Thymus (tissue), 11 donors: Measurements from ENCODE around the gene FAM53B. TPM values are rescaled to one million over a fixed set of nuclear protein-coding genes. Genes with fewer than 3 reads are reported as not detected.
A peak's percentile ranks its signal among the peaks of the same experiment; 100 is the strongest.
"Not testable (repeated sequence)": the region's sequence is repeated elsewhere in the genome, so short reads cannot be mapped to it uniquely, and the experiment has no call there.

Experiments
- DNase-seq, 9 donors: peaks; one replicate each; pipeline ENCODE4 v3.0.0-alpha.2; 2013; ENCODE audit warnings: low spot score in 9 of 9, low read depth in 6 of 9, missing footprints in 1 of 9
- H3K27ac ChIP-seq, 2 donors: one replicate each; pipeline ENCODE4 v1.5.1; 2013; ENCODE audit warnings: control low read depth in 1 of 2, low read depth in 1 of 2, low read length in 1 of 2, mild to moderate bottlenecking in 1 of 2, moderate library complexity in 1 of 2
- H3K27me3 ChIP-seq, 2 donors: one replicate each; pipeline ENCODE4 v1.5.1; 2013; ENCODE audit warnings: low read length in 1 of 2; ENCODE audit not compliant: control insufficient read depth in 2 of 2, insufficient read depth in 1 of 2
- H3K36me3 ChIP-seq, 2 donors: one replicate each; pipeline ENCODE4 v1.5.1; 2013; ENCODE audit warnings: low read length in 1 of 2, mild to moderate bottlenecking in 1 of 2, moderate library complexity in 1 of 2; ENCODE audit not compliant: control insufficient read depth in 2 of 2, insufficient read depth in 2 of 2
- H3K4me1 ChIP-seq, 2 donors: one replicate each; pipeline ENCODE4 v1.5.1; 2013; ENCODE audit warnings: low read length in 2 of 2; ENCODE audit not compliant: control insufficient read depth in 2 of 2, insufficient read depth in 2 of 2
- H3K4me3 ChIP-seq, 2 donors: one replicate each; pipeline ENCODE4 v1.5.1; 2013; ENCODE audit warnings: low read length in 2 of 2, control low read depth in 1 of 2, mild to moderate bottlenecking in 1 of 2
- H3K9me3 ChIP-seq, 2 donors: one replicate each; pipeline ENCODE4 v1.5.1; 2013; ENCODE audit warnings: low read length in 1 of 2, mild to moderate bottlenecking in 1 of 2; ENCODE audit not compliant: control insufficient read depth in 2 of 2, insufficient read depth in 1 of 2
- WGBS: extraction: QIAGEN DNeasy Blood & Tissue Kit; methylation state at CpG from one replicate; pipeline ENCODE4 v1.1.7; 2013; 5-methylcytosine and 5-hydroxymethylcytosine counted together
- polyA plus RNA-seq: library from polyadenylated mRNA; stranded (reverse); fragments of 200-250 nt; gene quantifications from one replicate; pipeline ENCODE4 v1.2.3, GENCODE V29; 2013
- total RNA-seq: library from RNA; stranded (reverse); fragments of 120-200 nt; gene quantifications from one replicate; pipeline ENCODE4 v1.2.4, GENCODE V29; 2013
- donor health status: healthy.

FAM53B gene
- total and polyA plus RNA-seq, 2 donors: 46.2 to 57.6 TPM

DNA sequence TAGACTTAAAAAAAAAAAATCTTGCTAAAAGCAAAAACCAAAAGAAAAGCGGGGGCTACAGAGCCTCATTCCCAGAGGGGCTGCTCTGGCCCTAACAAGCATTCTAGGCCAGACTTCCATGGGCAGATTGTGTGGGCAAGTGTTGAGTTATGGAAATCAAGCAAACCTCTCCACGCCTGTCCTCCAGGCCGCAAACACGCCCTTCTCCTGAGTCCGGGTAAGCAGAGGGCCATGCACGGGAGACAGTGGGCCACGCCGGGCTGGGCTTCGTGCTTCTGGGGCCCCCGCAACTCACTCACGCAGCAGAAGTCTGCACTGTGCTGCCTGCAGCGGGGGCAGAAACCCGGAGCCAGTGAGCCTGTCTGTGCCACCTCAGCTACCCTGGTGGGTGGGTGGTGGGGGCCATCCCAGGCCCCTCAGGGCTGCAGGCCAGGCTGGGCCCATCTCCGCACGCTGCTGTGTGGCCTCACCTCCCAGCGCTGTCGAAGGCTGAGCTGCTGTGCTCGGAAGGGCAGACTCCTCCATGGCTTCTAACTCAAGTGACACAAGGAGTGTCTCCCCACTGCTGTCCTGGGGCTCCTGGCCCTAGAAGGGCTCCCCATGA lies 125.6 kb downstream of the FAM53B start:
- no peaks in the 10 kb centered on the region for H3K9me3 ChIP-seq
- H3K27me3 ChIP-seq: no peaks in the 10 kb centered on the region
- peak overlapping the region; percentile 58 to 70 for H3K27ac ChIP-seq
- WGBS: 95% methylated on average over 18 of the region's 18 CpGs
- no peak overlapping the region for H3K4me3 ChIP-seq
- no peak for DNase-seq
- H3K36me3 ChIP-seq: peaks cover 72 to 74% of the 10 kb centered on the region in 2 donors
- peaks cover 54 to 74% of the 10 kb centered on the region in 2 donors for H3K4me1 ChIP-seq

DNA sequence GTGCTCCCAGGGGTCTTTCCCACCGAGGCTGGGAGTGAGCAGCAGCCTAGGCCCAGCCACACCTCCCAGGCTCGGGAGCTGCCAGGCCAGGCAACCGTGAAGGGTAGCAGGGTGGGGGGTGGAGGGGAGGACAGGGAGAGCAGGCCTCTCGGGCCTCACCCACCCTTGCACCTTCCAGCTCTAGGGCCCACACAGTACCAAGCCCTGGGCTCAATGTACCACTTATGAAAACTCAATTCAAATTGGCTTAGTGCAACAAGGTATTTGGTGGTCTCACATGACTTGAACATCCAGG lies 127.4 kb downstream of the FAM53B start:
- H3K4me3 ChIP-seq: no peak overlapping the region
- peaks cover 56 to 57% of the 10 kb centered on the region in 2 donors for H3K36me3 ChIP-seq
- peaks cover 53 to 74% of the 10 kb centered on the region in 2 donors for H3K4me1 ChIP-seq
- no peak for DNase-seq
- no peak overlapping the region for H3K27ac ChIP-seq
- H3K9me3 ChIP-seq: peaks cover 0 to 3% of the 10 kb centered on the region in 2 donors
- no peaks in the 10 kb centered on the region for H3K27me3 ChIP-seq
- 93% methylated on average over 4 of the region's 4 CpGs for WGBS

DNA sequence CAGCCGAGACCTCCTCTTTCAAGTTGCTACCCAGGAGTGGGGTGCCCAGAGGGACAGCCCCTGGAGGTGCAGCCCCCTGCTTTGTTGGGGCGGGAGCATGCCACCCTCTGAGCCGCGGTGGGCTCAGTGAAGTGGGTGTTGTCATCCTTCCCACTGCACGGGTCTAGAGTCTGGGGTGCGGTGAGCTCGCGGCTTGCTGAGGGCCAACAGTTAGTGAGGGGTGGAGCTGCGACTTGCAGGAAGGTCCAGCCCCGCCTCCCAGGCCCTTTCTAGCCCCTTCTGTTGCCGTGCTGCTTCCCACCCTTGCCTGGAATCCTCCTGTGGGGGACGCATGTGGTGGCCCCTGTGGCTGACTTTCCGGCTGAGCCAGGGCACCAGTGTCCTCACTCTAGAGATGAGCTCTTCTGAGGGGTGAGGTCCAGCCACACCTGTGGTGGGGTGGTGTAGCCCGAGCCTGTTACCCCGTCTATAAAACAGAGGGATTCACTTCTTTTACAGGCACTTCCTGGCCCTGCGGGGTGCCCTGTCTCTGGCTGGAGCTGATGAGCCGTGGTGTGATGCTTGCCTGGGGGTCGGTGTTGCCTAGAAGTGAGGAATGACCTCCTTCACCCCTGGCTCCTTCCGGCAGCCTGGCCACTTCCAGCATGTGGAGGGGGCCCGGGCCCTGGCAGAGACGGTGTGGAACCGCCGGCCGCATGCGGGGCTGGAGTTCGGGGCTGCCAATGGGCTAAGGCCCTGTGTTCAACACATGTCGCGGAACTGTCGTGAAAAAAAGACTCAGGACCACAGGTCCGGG lies 127.9 kb downstream of the FAM53B start:
- Histone ChIP-seq H3K27me3 (no peaks in the 10 kb centered on the region), H3K9me3 (peaks cover 0 to 3% of the 10 kb centered on the region in 2 donors), H3K4me3 (no peak overlapping the region), H3K36me3 (peaks cover 51 to 52% of the 10 kb centered on the region in 2 donors), H3K27ac (no peak overlapping the region), H3K4me1 (peaks cover 53 to 74% of the 10 kb centered on the region in 2 donors)
- DNase-seq: no peak
- 94% methylated on average over 30 of the region's 30 CpGs for WGBS

DNA sequence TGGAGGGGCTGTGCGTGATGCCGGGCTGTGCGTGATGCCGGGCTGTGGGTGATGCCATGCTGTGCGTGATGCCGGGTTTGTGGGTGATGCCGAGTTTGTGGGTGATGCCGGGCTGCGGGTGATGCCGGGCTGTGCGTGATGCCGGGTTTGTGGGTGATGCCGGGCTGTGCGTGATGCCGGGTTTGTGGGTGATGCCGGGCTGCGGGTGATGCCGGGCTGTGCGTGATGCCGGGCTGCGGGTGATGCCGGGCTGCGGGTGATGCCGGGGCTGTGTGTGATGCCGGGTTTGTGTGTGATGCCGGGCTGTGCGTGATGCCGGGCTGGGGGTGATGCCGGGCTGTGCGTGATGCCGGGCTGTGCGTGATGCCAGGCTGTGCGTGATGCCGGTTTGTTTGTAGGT lies 128.9 kb downstream of the FAM53B start:
- Histone ChIP-seq H3K4me1 (peaks cover 48 to 70% of the 10 kb centered on the region in 2 donors), H3K27me3 (no peaks in the 10 kb centered on the region), H3K27ac (no peak overlapping the region), H3K4me3 (no peak overlapping the region), H3K9me3 (peaks cover 0 to 3% of the 10 kb centered on the region in 2 donors), H3K36me3 (peaks cover 41 to 42% of the 10 kb centered on the region in 2 donors)
- WGBS: 97% methylated on average over 34 of the region's 34 CpGs
- no peak for DNase-seq

DNA sequence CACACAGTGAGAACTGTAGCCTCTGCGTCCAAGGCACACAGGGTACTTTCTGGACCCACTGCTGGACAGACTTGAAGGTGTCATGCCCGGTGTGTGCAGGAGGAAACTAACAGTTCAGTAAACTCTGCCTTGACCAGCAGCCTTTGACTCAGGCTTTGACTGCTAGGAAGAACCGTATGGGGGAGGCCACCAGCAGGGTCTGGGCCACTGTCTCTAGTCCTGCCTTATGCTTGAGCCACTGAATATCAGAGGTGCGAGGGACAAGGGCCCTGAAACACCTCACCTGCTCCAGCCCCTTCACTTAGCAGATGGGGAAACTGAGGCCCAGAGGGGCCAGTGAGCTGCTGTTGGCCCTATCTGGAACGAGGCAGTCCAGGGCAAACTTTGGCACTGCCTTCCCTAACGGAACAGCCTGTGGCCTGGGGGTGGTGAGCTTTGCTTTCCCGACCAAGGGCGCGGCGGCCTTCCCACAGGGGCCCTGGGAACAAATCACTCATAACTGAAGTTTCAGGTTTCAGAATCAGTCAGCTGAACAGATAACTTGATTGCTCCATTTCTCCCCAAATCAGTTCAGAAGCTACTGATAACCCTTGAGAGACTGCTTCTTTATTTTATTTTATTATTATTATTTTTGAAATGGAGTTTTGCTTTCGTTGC lies 130.0 kb downstream of the FAM53B start:
- peaks cover 37 to 40% of the 10 kb centered on the region in 2 donors for H3K36me3 ChIP-seq
- peak overlapping the region in 1 of 2 donors; percentile 55 for H3K27ac ChIP-seq
- no peak overlapping the region for H3K4me3 ChIP-seq
- H3K4me1 ChIP-seq: peaks cover 37 to 59% of the 10 kb centered on the region in 2 donors
- DNase-seq: no peak
- H3K27me3 ChIP-seq: no peaks in the 10 kb centered on the region
- H3K9me3 ChIP-seq: peaks cover 0 to 3% of the 10 kb centered on the region in 2 donors
- 88% methylated on average over 11 of the region's 11 CpGs for WGBS

DNA sequence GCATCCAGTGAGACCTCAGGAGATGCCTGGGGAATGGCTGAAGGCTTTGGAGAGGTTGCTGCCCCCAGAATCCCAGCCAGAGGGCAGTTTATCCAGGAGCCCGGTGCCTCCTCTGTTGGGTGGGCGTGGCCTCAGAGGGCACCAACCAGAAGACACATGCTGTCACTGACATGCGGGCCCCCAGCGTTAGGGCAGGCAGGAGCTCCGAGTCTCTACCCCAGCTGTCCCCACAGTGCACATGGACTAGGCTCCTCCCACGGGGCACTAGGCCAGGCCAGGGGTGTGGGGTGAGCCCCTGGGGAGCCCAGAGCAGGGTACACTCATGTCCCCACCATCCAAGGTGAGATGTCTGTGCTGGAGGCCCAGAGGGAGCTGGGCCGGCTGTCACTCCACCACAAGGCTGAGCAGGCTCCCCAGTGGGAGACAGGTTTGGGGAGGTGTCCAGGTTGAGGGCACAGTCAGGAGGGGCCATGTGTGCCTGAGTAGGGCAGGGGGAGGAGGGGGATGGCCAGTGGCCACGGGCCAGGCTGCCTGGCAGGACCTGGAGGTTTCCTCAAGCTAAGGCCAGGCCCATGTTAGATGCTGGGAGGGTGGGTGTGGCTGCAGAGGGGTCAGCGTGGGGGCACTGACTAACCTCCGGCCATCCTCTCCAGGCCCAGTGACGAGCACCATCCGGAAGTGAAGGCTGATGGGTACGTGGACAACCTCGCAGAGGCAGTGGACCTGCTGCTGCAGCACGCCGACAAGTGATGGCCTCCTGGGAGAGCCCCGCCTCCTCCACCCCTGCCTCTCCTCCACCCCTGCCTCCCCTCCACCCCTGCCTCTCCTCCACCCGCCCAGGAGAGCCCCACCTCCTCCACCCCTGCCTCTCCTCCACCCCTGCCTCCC lies 131.3 kb downstream of the FAM53B start:
- H3K4me3 ChIP-seq: no peak overlapping the region
- H3K36me3 ChIP-seq: peaks cover 25 to 28% of the 10 kb centered on the region in 2 donors
- peak in 3 of 9 donors; percentile 57 to 78 (median 65) for DNase-seq
- H3K27me3 ChIP-seq: no peaks in the 10 kb centered on the region
- H3K9me3 ChIP-seq: peaks cover 0 to 3% of the 10 kb centered on the region in 2 donors
- WGBS: 60% methylated on average over 18 of the region's 18 CpGs
- H3K27ac ChIP-seq: peak overlapping the region; percentile 72 to 82
- peaks cover 32 to 53% of the 10 kb centered on the region in 2 donors for H3K4me1 ChIP-seq

DNA sequence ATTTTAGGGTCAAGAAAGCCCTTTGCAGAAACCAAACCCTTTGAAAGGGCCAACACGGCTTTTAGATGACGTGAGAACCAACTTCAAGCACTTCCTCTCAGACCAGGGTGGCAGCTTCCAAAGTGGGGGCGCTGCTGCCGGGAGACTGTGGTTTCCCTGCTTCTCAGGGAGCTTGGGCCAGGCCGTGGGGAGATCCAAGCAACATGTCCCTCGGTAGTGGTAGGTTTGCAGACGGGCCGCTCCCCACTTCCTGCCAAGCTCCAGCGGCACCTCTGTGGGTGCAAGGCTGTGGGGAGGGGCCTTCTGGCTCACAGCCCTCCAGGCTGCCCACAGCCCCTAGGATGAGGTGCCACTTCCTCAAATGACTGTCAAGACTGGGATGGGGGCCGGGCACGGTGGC lies 132.4 kb downstream of the FAM53B start:
- no peak overlapping the region for H3K4me3 ChIP-seq
- H3K4me1 ChIP-seq: peaks cover 38 to 58% of the 10 kb centered on the region in 2 donors
- peaks cover 15 to 20% of the 10 kb centered on the region in 2 donors for H3K36me3 ChIP-seq
- H3K9me3 ChIP-seq: peaks cover 0 to 3% of the 10 kb centered on the region in 2 donors
- peak in 2 of 9 donors; percentile 58 to 75 for DNase-seq
- WGBS: 10% methylated on average over 11 of the region's 11 CpGs
- H3K27ac ChIP-seq: peak overlapping the region; percentile 82 to 83
- H3K27me3 ChIP-seq: no peaks in the 10 kb centered on the region

DNA sequence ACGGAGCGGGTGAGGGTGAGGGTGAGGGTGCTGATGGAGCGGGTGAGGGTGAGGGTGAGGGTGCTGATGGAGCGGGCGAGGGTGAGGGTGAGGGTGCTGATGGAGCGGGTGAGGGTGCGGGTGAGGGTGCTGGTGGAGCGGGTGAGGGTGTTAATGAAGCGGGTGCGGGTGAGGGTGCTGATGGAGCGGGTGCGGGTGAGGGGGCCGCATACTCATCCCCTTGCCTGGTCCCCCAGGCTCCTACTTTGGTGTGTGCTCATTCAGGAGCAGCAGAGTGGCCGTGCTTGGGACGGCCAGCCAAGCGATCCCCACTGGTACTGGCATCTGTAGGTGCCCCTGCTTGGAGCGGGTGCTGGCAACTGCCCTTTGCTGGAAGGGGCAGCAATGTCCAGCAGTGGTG lies 133.3 kb downstream of the FAM53B start:
- H3K4me3 ChIP-seq, H3K9me3 ChIP-seq, DNase-seq, H3K27me3 ChIP-seq: not testable (repeated sequence)
- Histone ChIP-seq H3K36me3 (peaks cover 6 to 11% of the 10 kb centered on the region in 2 donors), H3K27ac (peak overlapping the region in 1 of 2 donors; percentile 82), H3K4me1 (peaks cover 46 to 63% of the 10 kb centered on the region in 2 donors)
- 87% methylated on average over 17 of the region's 17 CpGs for WGBS
